GM18499 (cell line): ENCODE data around the gene MAB21L2.

ENCODE experiments used
- ATAC-seq: cut with Tn5 transposase; IDR thresholded peaks from one replicate; pipeline ENCODE4 v1.9.1; 2021; ENCODE audit warnings: moderate number of reproducible peaks; ENCODE audit not compliant: insufficient read depth, unreplicated experiment

MAB21L2 gene

DNA sequence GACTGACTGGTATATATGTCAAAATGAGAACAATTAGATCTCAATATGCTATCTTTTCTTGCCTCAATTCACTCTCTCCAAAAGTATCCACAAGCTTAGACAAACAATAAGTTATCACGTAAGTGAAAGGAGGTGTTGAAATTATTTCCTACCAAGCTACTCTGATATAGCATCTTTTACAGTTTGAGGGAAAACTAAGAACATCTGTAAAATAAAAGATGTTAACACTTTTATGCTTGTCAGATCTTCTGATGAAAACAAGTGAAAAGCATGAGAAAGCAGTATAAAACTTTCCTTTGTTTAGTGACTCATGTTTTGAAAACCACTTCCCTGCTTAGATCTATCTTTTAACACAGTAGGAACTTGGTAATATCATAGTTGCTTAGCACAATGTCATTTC, 8.4 kb upstream of the MAB21L2 start:
- ATAC-seq, result no peak

GRCh38 chr4:150574678-150575077, 7.3 kb upstream of the MAB21L2 start:
- ATAC-seq, result no peak

DNA sequence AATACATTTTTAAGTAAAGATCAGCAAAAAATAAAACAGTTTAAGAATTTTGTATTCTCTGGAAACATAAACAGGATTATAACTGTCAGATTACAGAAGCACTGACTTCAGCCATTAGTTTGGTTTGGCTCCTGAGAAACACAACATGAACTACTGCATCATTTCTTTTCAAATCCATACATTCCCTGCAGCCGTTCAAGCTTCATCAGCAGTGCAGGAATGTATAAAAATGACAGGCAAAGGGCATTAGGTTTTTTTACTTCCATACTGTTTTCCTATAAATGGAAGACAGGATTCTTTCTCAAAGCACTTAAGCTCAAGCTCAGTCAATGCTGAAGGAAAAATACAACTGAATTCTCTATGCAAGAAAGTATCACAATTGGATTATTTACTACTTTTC, 4.2 kb upstream of the MAB21L2 start:
- ATAC-seq, result no peak

DNA sequence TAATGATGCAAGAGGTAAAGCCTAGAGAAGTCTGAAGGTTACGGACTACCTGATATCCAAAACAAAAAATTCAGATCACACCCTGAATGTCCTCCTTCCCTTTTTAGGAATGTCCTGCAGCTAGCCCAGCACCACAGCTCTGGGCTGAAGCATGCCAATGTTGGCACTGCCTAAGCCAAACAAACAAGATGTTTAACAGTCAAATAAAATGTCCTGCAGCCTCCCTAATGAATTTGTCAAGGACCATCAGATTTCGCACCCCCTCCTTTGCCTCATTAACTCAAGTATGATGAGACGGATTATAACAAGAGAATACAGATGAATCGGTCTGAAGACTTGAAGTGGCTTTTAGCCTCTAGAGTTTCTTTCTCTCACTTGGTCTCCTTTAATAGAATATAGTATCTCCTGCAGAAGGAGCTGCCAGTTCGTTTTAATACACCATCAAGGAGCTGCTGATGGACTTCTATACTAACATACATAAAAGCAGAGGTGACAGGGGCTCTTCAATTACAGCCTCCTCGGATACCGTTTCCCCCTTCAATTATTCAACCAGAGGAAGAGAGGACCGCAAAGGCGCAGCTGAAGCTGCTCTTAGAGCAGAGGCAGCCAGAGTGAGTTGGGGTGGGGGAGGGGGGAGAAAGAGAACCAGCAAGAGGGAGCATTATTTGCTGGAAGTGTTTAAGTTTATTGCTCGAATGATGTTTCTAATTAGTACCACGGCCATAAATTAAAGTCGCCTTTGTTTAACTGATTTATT, 3.0 kb upstream of the MAB21L2 start:
- no peak for ATAC-seq

DNA sequence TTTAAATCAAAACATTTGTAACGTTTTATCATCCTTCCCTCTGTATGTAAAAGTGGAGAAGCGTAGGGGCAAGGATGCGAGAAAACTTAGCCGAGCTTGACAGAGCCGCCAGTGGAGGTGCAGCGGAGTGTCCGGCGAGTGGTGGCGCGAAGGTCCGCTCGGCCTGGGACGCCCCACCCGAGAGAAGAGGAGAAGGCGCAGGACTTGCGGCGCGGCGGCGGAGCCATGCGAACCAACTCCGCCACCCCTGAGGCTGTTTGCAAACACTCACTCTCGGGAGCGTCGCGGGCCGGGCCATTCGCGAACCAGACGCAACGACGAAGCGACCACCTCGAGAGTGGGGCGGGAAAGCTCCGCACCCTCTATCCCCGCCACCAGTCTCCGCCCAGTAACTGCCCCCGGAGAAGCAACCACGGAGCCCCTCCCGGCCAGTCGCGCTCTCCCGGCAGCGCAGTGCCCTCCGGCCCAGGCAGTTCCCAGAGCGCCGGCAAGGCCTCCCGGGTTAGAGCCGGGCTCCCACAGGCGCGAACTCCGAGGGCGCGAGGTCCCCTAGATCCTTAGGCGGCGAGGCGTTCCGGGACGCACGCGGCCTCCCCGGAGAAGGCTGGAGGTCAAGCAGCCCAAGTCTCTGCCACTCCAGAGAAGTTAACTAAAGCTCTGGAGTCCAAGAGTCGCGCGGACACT, 2.3 kb upstream of the MAB21L2 start:
- ATAC-seq, result no peak

GRCh38 chr4:150580306-150580705, 1.6 kb upstream of the MAB21L2 start:
- ATAC-seq, result no peak

GRCh38 chr4:150581056-150581605, 820 bp upstream of the MAB21L2 start:
- no peak for ATAC-seq

GRCh38 chr4:150581641-150582051, 305 bp upstream of the MAB21L2 start:
- no peak for ATAC-seq

GRCh38 chr4:150582873-150583286, 929 bp downstream of the MAB21L2 start:
- no peak for ATAC-seq

- ATAC-seq, result no peak
Observed at GRCh38 chr4:150583287-150584110, 1.5 kb downstream of the MAB21L2 start.

- ATAC-seq, result no peak
Observed at GRCh38 chr4:150584111-150584915, 2.4 kb downstream of the MAB21L2 start.

DNA sequence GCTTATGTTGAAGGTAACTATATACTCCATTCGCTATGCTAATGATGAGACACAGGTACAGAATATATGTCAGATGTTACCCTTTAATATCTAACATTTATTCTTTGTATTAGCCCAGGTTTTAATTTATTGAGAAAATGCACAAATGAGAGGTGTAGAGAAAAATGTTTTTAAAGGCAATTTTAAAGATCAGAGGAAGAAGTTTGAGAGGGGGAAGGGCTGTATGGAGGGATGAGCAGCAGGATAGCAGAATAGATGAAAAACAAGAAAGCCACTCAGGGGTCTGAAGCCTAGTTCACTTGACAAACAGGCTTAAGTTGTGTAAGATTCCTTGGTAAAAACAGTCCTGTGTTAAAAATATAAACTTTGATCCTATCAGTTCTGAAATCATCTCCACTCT, 3.7 kb downstream of the MAB21L2 start:
- no peak for ATAC-seq

DNA sequence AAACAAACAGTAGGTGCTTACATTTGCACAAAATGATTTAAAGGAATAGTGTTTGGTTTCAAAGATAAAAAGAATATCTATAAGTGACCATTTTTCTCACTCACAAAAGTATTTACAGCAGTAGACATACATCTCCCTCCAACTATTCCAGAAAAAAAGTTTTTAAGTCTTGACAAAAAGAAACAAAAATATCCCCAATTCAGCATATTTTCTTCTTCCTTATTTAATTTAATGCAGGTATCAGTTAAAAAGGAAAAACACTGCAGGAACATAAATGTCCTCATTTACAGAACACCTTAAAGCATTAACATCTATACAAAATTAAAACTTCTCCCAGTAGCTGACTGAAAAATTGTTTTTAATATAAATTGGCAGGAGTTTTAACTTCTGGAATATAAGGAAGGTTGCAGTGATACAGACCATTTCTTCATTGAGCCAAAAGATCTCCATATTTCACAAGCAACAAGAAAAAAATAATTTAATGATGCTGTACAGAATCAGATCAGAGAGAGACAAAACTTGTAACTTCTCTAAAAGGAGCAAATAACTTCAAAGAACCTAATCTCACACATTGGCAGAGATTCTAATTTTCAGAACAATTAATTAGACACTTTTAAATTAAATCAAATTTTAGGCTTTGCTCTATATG, 4.3 kb downstream of the MAB21L2 start:
- no peak for ATAC-seq

GRCh38 chr4:150588316-150588715, 6.4 kb downstream of the MAB21L2 start:
- no peak for ATAC-seq

DNA sequence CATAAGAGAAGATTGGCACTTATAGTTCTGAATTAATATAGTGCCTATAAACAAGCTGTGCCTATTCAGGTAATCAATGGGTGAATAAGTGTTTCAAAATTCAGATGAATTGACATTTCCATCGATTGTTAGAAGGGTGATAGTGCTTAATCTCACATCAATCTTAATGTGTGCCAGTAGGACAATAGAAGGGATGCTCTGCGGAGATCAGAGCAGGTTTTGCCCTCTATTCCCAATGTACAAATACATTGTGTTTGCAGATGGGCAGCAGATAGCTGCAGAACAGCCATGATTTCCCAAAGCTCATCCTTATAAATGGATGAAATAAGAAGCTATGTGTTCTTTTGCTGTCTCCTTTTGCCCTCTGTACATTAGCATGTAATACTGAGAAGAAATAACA, 7.2 kb downstream of the MAB21L2 start:
- ATAC-seq, result no peak

GRCh38 chr4:150590631-150591030, 8.7 kb downstream of the MAB21L2 start:
- ATAC-seq, result no peak

DNA sequence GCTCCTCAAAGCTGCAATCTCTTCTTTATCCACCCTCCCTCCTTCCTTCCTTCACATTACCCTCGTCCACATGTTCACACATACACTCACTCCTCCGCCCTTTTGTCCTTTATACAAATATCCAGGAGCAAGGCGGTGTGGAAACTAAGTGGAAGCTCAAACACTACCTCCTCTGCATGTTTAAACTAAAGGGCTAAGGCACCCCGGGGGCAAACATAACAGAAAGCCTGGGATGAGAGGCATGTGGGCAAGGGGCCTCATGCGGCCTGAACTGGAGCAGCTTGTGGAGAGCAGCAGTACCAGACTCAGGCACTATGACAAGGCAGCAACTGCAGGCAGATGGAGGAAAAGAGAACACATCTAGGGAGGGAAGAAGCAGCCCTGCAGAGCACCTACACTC, 9.5 kb downstream of the MAB21L2 start:
- ATAC-seq, result no peak

- no peak for ATAC-seq
Observed at GRCh38 chr4:150591904-150592303, 10.0 kb downstream of the MAB21L2 start.

DNA sequence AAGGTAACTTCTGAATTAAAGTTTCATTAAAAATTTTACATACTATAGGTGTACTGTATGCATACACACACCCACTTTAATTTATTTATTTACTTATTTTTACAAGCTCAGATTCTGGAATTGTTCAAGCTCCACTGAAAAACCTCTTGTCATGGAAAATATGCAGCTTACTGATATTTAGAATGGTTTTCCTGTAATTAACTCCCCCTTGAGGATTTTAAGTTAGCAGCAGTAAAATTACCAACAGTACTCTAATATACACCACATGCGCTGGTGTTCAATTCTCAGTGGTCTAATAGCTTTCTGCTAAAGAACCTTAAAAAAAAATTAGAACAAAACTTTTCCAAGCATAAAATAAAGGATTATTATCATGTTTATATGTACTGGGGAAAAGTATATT, 12.0 kb downstream of the MAB21L2 start:
- no peak for ATAC-seq

DNA sequence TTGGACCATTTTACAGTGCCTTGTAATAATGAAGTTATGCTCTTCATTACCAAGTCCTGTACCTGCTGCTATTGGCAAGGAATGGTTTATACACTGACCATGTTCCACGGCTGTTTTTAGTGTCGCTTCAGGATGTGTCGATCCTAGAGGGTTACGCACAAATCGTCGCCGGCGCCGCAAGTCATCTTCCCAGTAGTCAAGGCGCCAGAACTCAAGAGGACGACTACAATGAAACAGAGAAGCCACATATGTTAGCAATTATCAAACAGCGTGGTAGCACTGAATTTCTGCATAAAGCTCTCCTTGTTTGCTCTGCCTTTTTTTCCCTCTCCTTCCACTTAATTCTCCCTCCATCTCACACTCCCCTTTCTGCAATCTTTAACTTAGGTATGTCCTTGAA, 17.0 kb downstream of the MAB21L2 start:
- no peak for ATAC-seq
